Measurements from ENCODE around the gene SKAP1.
A peak's percentile ranks its signal among the peaks of the same experiment; 100 is the strongest.
"Not testable (repeated sequence)": the region's sequence is repeated elsewhere in the genome, so short reads cannot be mapped to it uniquely, and the experiment has no call there.

Gene SKAP1

DNA sequence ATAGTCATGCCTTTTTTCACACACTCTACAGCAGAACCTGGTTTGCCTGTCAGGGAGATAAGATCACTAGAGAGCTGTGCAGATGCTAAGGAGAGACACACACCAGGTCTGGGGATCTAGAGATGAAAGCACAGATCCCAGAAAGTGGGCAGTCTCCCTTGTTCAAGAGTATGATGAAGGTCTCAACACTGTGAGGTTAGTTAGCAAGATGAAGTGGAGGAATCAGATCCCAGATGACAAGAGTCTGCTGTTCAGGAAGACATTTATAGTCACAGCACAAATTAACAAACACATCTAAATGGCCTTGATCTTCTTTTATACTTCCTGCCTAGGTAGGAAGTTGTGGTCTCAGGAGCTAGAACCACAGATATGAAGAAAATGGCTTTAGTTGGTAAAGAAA lies 23.4 kb upstream of the SKAP1 start:
- no peak for TF ChIP-seq PAX5 (IDR thresholded peaks at IDR 0.05; ENCODE audit: insufficient read depth, low read length, severe bottlenecking)
- TF ChIP-seq TAF1 (IDR thresholded peaks at IDR 0.05; ENCODE audit: low read depth, low read length) = no peak
- TF ChIP-seq POU2F2 (IDR thresholded peaks at IDR 0.05; ENCODE audit: low read depth, low read length) = no peak
- no peak for TF ChIP-seq SPI1 (IDR thresholded peaks at IDR 0.05; ENCODE audit: low read depth, low read length)
- no peak for TF ChIP-seq POLR2AphosphoS5 (IDR thresholded peaks at IDR 0.05; ENCODE audit: low read depth, low read length)
- no peak for TF ChIP-seq POLR2A (IDR thresholded peaks at IDR 0.05; ENCODE audit: low read depth, low read length)
- FAIRE-seq = peak; percentile 71
- no peak for DNase-seq (ENCODE audit: insufficient read length, low spot score)

DNA sequence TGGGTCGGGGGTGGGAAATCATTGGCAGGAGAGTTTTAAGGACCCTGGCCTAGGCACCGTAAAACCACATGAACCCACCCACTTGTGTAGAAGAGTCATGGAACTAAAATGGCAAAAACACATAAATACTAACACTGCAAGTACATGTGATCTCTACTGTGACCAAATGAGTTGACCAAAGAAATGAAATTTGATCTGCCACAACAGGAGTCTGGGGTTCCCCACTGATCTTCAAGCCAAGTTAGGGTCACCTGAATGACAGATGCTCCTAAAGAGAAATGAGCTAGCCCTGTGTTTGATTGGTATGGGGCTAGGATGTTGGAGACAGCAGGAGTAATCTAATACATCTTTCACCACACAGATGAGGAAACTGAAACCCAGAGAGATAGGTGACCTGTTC lies 21.5 kb upstream of the SKAP1 start:
- DNase-seq (ENCODE audit: insufficient read length, low spot score) (no peak), FAIRE-seq (peak; percentile 58)
- TF ChIP-seq PAX5 (IDR thresholded peaks at IDR 0.05; ENCODE audit: insufficient read depth, low read length, severe bottlenecking) = no peak
- no peak for TF ChIP-seq POU2F2 (IDR thresholded peaks at IDR 0.05; ENCODE audit: low read depth, low read length)
- TF ChIP-seq POLR2A (IDR thresholded peaks at IDR 0.05; ENCODE audit: low read depth, low read length) = no peak
- TF ChIP-seq SPI1 (IDR thresholded peaks at IDR 0.05; ENCODE audit: low read depth, low read length) = no peak
- no peak for TF ChIP-seq POLR2AphosphoS5 (IDR thresholded peaks at IDR 0.05; ENCODE audit: low read depth, low read length)
- no peak for TF ChIP-seq TAF1 (IDR thresholded peaks at IDR 0.05; ENCODE audit: low read depth, low read length)

DNA sequence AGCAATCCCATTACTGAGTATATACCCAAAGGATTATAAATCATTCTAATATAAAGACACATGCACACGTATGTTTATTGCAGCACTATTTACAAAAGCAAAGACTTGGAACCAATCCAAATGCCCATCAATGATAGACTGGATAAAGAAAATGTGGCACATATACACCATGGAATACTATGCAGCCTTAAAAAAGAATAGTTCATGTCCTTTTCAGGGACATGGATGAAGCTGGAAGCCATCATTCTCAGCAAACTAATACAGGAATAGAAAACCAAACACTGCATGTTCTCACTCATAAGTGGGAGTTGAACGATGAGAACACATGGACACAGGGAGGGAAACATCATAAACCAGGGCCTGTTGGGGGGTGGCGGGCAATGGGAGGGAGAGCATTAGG lies 19.3 kb upstream of the SKAP1 start:
- FAIRE-seq; DNase-seq (ENCODE audit: insufficient read length, low spot score): not testable (repeated sequence)

DNA sequence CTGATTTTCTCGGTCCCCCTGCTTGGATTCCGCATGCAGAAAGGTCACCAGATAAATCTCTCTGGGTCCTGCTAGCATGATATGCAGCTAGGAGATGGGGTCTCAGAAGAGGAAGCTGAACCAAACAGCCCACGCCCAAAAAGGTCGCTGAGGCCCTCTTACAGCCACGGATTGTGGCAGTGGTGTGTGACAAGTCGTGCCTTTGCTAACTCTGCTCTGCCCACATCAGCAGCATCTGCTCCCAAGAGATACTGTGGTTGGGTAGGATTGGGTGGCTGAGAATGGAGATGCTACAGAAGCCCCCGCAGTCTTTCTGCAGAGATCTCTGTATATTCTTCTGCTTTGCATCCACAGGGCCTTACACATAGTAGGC lies 15.2 kb upstream of the SKAP1 start:
- FAIRE-seq (peak; percentile 71), DNase-seq (ENCODE audit: insufficient read length, low spot score) (no peak)
- TF ChIP-seq PAX5 (IDR thresholded peaks at IDR 0.05; ENCODE audit: insufficient read depth, low read length, severe bottlenecking) (no peak), POLR2A (IDR thresholded peaks at IDR 0.05; ENCODE audit: low read depth, low read length) (no peak), POLR2AphosphoS5 (IDR thresholded peaks at IDR 0.05; ENCODE audit: low read depth, low read length) (no peak), TAF1 (IDR thresholded peaks at IDR 0.05; ENCODE audit: low read depth, low read length) (no peak), POU2F2 (IDR thresholded peaks at IDR 0.05; ENCODE audit: low read depth, low read length) (no peak), SPI1 (IDR thresholded peaks at IDR 0.05; ENCODE audit: low read depth, low read length) (no peak)

DNA sequence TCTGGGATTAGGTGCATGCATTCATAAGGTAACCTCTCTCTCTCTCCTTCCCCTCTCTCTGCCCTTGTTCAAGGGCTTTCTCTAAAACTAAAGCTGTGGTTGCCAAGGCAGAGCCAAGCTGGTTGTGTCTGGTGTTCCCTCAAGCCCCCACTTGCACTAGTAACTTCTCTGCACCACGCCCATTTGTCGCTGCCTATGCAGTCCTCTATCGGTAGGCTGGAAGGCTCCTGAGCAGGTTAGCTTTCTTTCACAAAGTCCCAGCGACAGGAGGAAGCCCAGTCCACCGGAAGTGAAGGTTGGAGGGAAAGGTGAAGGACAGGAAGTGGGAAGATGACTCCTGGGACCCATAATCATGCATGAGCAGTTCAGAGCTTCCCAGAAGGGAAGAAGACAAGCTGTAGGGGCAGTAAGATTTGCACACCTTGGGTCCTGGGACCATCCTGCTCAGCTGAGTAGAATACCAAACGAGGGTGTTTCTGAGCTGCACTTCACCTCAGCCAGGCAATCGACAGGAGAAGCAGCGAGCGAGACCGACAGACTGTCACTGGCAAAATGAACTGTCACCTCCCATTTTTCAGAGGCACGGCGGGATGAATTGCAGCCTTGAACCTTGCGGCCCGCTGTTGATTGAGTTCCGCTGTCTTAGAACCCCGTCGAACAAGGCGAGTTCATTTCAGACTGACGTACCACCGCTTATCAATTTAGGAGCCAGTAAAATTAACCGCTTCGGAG lies 14.7 kb upstream of the SKAP1 start:
- peak; percentile 61 for FAIRE-seq
- TF ChIP-seq PAX5 (IDR thresholded peaks at IDR 0.05; ENCODE audit: insufficient read depth, low read length, severe bottlenecking) = no peak
- 0 out of 2 replicates have a peak, but pooled peaks have one; percentile 2 for TF ChIP-seq SPI1 (IDR thresholded peaks at IDR 0.05; ENCODE audit: low read depth, low read length)
- DNase-seq (ENCODE audit: insufficient read length, low spot score) = no peak

DNA sequence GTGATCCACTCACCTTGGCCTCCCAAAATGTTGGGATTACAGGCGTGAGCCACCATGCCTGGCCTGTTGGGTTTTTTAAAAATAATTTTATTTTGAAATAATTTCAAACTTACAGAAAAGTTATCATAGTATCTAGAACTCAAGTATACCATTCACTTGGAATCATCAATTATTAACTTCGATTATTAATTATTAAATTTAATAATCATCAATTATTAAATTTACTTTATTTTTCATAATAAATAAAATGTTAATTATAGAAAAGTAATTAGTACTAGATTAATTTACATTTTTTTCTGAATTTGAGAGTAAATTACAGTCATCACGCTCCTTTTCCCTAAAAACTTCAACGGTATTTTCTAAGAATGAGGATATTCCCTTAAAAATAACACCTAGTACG lies 13.7 kb upstream of the SKAP1 start:
- no peak for TF ChIP-seq POLR2AphosphoS5 (IDR thresholded peaks at IDR 0.05; ENCODE audit: low read depth, low read length)
- no peak for TF ChIP-seq PAX5 (IDR thresholded peaks at IDR 0.05; ENCODE audit: insufficient read depth, low read length, severe bottlenecking)
- no peak for TF ChIP-seq POU2F2 (IDR thresholded peaks at IDR 0.05; ENCODE audit: low read depth, low read length)
- no peak for TF ChIP-seq SPI1 (IDR thresholded peaks at IDR 0.05; ENCODE audit: low read depth, low read length)
- TF ChIP-seq TAF1 (IDR thresholded peaks at IDR 0.05; ENCODE audit: low read depth, low read length) = no peak
- no peak for TF ChIP-seq POLR2A (IDR thresholded peaks at IDR 0.05; ENCODE audit: low read depth, low read length)
- FAIRE-seq (no peak), DNase-seq (ENCODE audit: insufficient read length, low spot score) (no peak)

DNA sequence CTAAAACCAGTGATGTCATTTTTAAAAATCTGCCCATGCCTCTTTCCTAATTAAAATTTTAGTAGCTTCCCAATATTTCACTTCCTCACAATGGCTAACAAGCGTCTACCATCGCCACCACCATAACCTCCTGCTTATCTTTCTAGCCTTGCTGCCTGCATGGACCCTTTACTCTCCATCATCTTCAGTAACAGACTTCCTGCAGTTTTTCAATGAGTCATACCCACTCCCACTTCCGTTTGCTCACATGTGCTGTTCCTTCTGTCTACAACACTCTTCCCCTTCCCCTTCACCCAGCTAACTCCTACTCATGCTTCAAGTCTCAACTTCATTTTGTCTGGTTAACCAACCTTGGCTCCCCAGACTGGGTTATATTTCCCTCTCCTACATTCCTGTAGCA lies 12.8 kb upstream of the SKAP1 start:
- FAIRE-seq = peak; percentile 60
- TF ChIP-seq PAX5 (IDR thresholded peaks at IDR 0.05; ENCODE audit: insufficient read depth, low read length, severe bottlenecking) = no peak
- peak; percentile 68 for TF ChIP-seq SPI1 (IDR thresholded peaks at IDR 0.05; ENCODE audit: low read depth, low read length)
- DNase-seq (ENCODE audit: insufficient read length, low spot score) = no peak

DNA sequence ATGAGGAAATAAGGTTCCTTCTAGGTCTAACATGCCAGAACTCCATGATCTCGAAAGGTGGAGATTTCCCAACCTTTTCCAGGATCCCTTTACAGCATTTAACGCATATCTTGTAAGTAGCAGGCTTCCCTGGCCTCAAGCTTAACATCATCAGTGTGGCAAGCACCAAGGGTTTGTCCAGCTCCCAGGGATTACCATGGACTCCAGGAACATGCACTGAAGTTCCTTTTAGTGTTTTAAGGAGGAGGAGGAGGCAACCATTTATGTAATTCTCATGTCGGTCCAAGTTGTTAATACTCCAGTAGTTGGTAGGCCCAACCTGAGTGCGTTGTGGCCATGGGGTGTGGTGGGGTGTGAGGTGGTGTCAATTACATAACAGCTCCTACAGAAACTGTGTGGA lies 11.8 kb upstream of the SKAP1 start:
- FAIRE-seq = peak; percentile 5
- no peak for TF ChIP-seq PAX5 (IDR thresholded peaks at IDR 0.05; ENCODE audit: insufficient read depth, low read length, severe bottlenecking)
- no peak for DNase-seq (ENCODE audit: insufficient read length, low spot score)

DNA sequence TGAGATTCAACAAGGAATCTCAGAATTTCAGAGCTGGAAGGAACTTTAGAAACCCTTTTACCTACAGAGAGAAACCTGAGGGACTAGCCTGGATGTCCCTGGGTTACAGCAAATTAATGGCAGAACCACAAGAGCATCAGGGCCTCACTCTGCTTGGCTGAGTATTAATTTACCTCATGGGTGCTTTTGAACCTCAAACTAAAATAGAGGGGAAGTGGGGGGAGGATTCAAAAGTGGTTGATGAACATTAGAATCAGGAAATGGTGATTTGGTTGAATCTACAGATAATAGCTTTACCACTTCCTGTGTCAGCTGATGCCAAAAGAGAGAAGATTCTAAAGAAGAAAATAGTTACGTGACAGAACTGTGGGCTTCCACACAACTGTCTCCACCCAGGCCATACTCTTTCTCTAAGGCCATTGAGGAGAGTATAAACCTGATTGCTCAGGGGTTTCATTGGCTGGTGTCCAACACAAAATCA lies 11.3 kb upstream of the SKAP1 start:
- FAIRE-seq (peak; percentile 87), DNase-seq (ENCODE audit: insufficient read length, low spot score) (no peak)
- TF ChIP-seq PAX5 (IDR thresholded peaks at IDR 0.05; ENCODE audit: insufficient read depth, low read length, severe bottlenecking) = peak; percentile 33
- no peak for TF ChIP-seq TAF1 (IDR thresholded peaks at IDR 0.05; ENCODE audit: low read depth, low read length)
- no peak for TF ChIP-seq POLR2A (IDR thresholded peaks at IDR 0.05; ENCODE audit: low read depth, low read length)
- TF ChIP-seq POU2F2 (IDR thresholded peaks at IDR 0.05; ENCODE audit: low read depth, low read length) = peak; percentile 59; the same call in 1 of the 2 replicates
- peak; percentile 86 for TF ChIP-seq SPI1 (IDR thresholded peaks at IDR 0.05; ENCODE audit: low read depth, low read length)
- no peak for TF ChIP-seq POLR2AphosphoS5 (IDR thresholded peaks at IDR 0.05; ENCODE audit: low read depth, low read length)

DNA sequence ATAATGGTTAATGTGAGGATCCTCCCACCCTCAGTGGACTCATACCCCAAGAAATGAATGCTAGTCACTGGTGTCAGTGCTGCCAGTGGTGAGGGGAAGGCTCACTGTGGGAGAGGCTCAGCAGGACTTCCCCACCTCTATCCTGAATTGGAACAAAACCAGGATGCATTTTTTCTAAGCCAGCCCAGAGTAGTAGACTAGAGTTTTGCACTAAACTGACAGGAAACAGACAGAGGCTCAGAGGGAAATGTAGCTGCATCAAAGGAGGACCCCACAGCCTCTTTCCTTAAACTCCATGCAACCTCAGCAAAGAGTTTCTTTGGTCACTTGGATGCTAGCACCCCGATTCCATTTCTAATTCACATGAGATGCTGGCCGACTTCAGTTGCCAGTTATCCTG lies 10.7 kb upstream of the SKAP1 start:
- no peak for DNase-seq (ENCODE audit: insufficient read length, low spot score)
- TF ChIP-seq POU2F2 (IDR thresholded peaks at IDR 0.05; ENCODE audit: low read depth, low read length) (no peak), PAX5 (IDR thresholded peaks at IDR 0.05; ENCODE audit: insufficient read depth, low read length, severe bottlenecking) (no peak), POLR2A (IDR thresholded peaks at IDR 0.05; ENCODE audit: low read depth, low read length) (no peak), TAF1 (IDR thresholded peaks at IDR 0.05; ENCODE audit: low read depth, low read length) (no peak), POLR2AphosphoS5 (IDR thresholded peaks at IDR 0.05; ENCODE audit: low read depth, low read length) (no peak), SPI1 (IDR thresholded peaks at IDR 0.05; ENCODE audit: low read depth, low read length) (no peak)
- peak; percentile 20 for FAIRE-seq
